ENCODE results near the gene C17orf78. TPM values are rescaled to one million over a fixed set of nuclear protein-coding genes. Genes with fewer than 3 reads are reported as not detected.
"Not testable (repeated sequence)": the region's sequence is repeated elsewhere in the genome, so short reads cannot be mapped to it uniquely, and the experiment has no call there.

C17orf78 gene
- not detected for total RNA-seq
- long read RNA-seq, donor 1, result 0 reads
- long read RNA-seq, donor 2, result 0 reads

DNA sequence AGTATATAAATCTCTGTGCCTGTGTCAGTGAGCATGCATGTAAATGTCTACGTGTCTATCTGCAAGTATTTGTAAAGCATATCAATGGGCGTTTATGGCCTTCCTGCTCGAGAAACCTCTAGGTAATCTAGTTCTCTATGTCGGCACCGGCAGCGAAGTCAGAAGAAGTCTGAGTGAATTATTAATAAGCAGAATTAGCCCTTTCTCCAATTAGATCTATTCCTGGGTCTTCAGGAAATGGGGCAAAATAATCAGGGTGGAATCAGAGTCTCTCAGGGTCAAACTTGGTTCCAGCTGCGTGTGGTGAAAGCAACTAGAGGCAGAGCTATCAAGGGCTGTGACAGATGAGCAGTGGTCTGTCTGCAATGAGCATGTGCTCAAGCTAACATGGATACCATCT, at the start of gene C17orf78:
C17orf78 (plus strand) TSS at position 280 of the 400 bp plus-strand sequence; CDS start at position 388, 108 bp downstream.
- DNase-seq (ENCODE audit: low spot score), result no peak
- intact Hi-C loops (cut with DNase I), result no loop called here

- intact Hi-C loops (cut with DNase I), result no loop called here
- DNase-seq (ENCODE audit: low spot score), result no peak
These were observed 48.3 kb upstream of the C17orf78 start for GRCh38 chr17:37327341-37328090.

DNA sequence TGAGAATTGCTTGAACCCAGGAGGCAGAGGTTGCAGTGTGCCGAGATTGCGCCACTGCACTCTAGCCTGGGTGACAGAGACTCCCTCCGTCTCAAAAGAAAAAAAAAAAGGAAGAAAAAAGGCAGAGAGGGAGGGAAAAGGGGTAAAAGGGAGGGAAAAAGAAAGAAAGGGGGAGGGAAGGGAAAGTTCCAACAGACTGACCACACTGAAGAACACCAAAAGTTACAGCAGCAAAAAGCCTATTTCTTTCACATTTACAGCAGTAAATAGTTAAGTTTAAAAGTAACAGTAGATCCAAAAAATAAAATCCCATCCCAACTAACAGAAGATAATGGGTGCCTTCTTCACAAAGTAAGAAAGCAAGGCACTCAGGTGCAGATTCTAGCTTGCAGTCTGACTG, 36.9 kb upstream of the C17orf78 start:
- intact Hi-C loops (cut with DNase I), result no loop called here
- DNase-seq (ENCODE audit: low spot score), result no peak

- intact Hi-C loops (cut with DNase I), result no loop called here
- no peak for DNase-seq (ENCODE audit: low spot score)
These were observed 36.5 kb upstream of the C17orf78 start for GRCh38 chr17:37339321-37339720.

DNA sequence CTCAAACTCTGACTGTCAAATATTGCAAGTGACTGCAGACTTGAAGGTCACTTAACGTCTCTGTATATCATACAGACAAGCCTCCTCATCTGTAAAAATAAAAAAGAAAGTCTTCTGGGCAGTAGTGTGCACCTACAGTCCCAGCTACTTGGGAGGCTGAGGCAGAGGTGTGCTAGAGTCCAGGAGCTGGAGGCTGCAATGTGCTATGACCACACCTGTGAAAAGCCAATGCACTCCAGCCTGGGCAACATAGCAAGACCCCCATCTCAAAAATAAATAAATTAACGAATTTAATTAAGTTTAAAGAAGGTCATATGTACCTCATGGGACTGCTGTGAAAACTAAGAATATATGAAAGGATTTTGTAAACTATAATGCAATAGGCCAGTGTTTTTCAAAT, 35.0 kb upstream of the C17orf78 start:
- intact Hi-C loops (cut with DNase I), result no loop called here
- DNase-seq (ENCODE audit: low spot score), result no peak

GRCh38 chr17:37342589-37342988, 33.2 kb upstream of the C17orf78 start:
- DNase-seq (ENCODE audit: low spot score), result no peak
- intact Hi-C loops (cut with DNase I), result no loop called here

DNA sequence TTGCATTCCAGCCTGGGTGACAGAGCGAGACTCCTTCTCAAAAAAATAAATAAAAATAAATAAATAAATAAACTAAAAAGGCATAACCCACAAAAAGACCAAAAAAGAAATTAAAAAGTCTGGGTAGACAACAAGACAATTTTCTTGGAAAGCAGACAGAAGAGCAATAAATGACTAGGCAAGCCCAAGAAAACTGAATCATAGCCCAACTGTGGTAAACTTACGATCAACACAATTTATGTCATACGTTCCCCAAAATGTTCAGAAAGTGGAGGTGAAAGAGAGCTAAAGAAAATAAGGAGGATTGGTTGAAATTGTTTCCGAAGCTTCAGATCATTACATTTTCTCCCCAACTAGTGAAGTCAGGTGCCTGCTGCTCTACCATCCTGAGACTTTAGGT, 31.3 kb upstream of the C17orf78 start:
- intact Hi-C loops (cut with DNase I), result no loop called here
- no peak for DNase-seq (ENCODE audit: low spot score)

DNA sequence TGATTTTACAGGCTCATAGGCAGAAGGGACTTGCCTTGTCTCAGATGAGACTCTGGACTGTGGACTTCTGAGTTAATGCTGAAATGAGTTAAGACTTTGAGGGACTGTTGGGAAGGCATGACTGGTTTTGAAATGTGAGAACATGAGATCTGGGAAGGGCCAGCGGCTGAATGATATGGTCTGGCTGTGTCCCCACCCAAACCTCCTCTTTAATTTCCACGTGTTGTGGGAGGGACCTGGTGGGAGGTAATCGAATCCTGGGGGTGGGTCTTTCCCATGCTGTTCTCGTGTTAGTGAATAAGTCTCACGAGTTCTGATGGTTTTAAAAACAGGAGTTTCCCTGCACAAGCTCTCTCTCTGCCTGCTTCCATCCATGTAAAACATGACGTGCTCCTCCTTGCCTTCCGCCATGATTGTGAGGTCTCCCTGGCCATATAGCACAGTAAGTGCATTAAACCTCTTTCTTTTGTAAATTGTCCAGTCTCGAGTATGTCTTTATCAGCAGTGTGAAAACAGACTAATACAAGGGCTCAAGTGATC, 28.9 kb upstream of the C17orf78 start:
- DNase-seq (ENCODE audit: low spot score); intact Hi-C loops (cut with DNase I): not testable (repeated sequence)

DNA sequence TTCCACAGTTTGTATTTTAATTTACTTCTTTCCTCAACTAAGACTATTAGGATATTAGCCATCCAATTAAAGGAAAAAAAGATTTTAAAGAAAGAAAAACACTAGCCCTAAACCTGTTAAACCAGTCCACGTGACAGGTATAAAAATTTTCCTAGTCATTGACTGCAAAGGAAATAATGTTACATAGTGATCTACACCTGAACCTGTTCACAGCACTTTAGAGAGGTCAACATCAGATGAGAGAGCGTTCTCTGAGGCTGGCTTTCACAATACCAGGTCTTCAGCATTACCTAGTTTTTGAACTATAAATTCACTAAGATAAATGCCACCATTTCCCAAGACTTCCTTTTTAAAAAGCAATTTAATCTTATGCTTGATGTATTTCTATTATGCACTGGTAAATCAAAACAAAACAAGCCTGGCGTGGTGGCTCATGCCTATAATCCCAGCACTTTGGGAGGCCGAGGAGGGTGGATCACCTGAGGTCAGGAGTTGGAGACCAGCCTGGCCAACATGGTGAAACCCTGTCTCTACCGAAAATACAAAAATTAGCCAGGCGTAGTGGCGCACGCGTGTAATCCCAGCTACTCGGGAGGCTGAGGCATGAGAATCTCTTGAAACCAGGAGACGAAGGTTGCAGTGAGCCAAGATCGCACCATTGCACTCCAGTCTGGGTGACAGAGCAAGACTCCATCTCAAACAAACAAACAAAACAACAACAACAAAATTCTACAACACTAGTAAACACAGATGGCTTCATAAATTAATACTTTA, 18.8 kb upstream of the C17orf78 start:
- DNase-seq (ENCODE audit: low spot score); intact Hi-C loops (cut with DNase I): not testable (repeated sequence)

DNA sequence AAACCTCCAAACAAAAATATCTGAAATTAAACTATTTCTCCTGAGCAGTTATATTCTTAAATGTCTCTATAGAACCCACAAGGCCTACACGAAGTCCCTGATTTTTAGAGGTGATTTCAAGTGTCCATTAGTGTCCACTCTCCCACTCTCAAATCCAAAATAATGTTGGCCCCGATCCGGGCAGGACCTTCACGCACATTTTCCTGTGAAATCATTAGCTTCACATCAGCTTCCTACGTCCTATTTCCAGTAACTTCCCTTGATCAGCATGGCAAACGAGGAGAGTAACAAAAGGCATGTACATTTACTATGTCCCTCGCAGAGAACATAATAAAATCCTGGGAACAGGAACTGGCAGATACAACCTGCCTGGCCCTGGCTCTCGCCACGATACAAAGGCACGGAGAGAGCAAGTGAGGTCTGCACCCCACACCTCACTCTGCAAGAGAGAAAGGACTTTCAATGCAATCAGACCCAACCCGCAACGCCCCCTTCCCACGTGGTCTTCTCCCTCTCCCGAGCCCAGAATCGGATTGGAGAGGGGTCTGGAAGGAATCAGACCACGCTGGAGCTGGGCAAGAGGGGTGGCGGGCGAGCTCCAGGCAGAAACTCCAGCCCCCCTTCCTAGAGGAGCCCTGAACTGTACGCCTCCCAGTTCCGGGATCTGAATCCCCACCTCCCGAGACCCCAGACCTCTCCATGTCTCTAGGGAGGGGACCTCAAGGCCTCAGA, 17.5 kb upstream of the C17orf78 start:
- intact Hi-C loops (cut with DNase I), result no loop called here
- DNase-seq (ENCODE audit: low spot score), result peak; percentile 82

DNA sequence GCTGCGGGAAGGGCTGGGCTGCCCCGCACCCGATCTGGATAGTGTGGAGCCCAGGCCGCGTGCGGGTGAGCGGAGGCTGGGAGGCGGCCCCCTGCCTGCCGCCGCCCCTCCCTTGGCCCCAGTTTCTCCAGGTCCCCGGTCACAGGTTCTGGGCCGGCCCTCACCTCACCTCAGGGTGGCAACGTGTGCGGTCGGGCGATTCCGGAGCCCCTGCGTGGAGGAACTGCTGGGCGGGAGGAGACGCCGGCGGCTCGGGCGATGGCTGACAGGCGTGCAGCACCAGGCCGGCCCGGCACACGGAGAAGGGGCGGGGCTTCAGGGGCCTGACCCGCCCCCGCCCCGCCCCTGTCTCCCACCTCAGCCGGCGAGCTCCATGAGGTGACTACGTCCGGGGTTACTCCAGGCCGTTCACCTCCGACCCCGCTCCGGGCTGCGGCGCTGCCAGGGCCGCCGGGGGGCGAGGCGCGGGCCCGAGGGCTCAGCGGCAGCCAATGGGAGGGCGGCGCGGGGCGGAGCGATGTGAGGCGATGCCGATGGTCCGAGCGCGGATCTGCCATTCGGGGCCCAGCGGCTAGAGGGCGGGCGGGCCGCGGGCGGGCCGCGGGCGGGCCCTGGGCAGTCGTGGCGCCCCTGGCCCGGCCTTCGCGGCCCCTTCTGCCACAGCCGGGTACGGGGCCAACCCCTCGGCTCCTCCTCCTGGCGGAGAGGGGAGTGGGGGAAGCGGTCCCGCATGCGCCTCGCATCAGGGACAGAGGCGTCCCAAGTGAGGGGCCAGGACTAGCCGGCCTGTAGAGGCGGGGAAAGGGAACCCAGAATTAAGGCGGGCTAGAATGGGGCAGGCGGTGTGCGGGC, 16.7 kb upstream of the C17orf78 start:
- intact Hi-C loops (cut with DNase I), result no loop called here

GRCh38 chr17:37359682-37360188, 16.1 kb upstream of the C17orf78 start:
- no peak for DNase-seq (ENCODE audit: low spot score)
- intact Hi-C loops (cut with DNase I), result loop anchor here in 1 of 2 donors (5.0 kb wide), 1 partner anchor 762 kb away; no protein-coding TSS in a partner anchor

More for the DNA sequence above, 16.7 kb upstream of the C17orf78 start:
- DNase-seq (ENCODE audit: low spot score), result peak; percentile 98

- intact Hi-C loops (cut with DNase I), result loop anchor here in 1 of 2 donors (5.0 kb wide), 1 partner anchor 763 kb away; no protein-coding TSS in a partner anchor
- no peak for DNase-seq (ENCODE audit: low spot score)
These were observed 15.2 kb upstream of the C17orf78 start for GRCh38 chr17:37360632-37361031.

- no peak for DNase-seq (ENCODE audit: low spot score)
- intact Hi-C loops (cut with DNase I), result loop anchor here in 1 of 2 donors (5.0 kb wide), 1 partner anchor 764 kb away; no protein-coding TSS in a partner anchor
These were observed 14.2 kb upstream of the C17orf78 start for GRCh38 chr17:37361543-37361942.

GRCh38 chr17:37365589-37365988, 10.2 kb upstream of the C17orf78 start:
- intact Hi-C loops (cut with DNase I), result no loop called here
- DNase-seq (ENCODE audit: low spot score), result no peak

DNA sequence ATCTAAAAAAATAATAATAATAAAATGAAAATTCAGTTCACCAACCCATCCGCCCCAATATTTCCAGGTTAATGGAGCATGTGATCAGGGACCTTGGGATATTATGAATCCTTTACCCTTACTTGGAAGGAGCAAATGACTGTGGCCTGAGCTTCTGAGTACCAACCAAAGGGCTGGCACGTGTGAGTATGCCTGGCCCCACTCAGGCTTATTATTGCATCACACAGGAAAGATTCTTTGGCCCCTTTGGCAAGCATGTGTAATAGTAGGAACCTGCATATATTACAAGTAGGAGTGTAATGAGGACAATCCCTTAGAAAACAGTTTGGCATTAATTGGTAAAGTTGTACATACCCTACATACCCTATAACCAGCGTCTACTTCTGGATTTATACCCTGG, 7.2 kb upstream of the C17orf78 start:
- DNase-seq (ENCODE audit: low spot score), result no peak
- intact Hi-C loops (cut with DNase I), result no loop called here

- intact Hi-C loops (cut with DNase I), result no loop called here
- DNase-seq (ENCODE audit: low spot score), result no peak
These were observed 2.1 kb upstream of the C17orf78 start for GRCh38 chr17:37373530-37374159.

GRCh38 chr17:37382056-37382455, 6.3 kb downstream of the C17orf78 start:
- DNase-seq (ENCODE audit: low spot score), result no peak
- intact Hi-C loops (cut with DNase I), result no loop called here

All from posterior vena cava (tissue), 2 donors.